Activated CD8-positive, alpha-beta memory T cell treated with anti-CD3 and anti-CD28 coated beads, Interleukin-2, amount 50 U/mL, for 1 hour (primary cell): ENCODE data around the gene MARF1.
"Not testable (repeated sequence)": the region's sequence is repeated elsewhere in the genome, so short reads cannot be mapped to it uniquely, and the experiment has no call there.

Source experiments
- DNase-seq: peaks from one replicate; pipeline ENCODE4 v3.0.0-alpha.2; 2020; ENCODE audit errors: extremely low read depth

The MARF1 gene

GRCh38 chr16:15653227-15653626, 10.3 kb upstream of the MARF1 start:
- no peak for DNase-seq

- no peak for DNase-seq
These were observed 9.5 kb upstream of the MARF1 start for GRCh38 chr16:15652293-15653001.

- no peak for DNase-seq
These were observed 7.8 kb upstream of the MARF1 start for GRCh38 chr16:15650698-15651171.

DNA sequence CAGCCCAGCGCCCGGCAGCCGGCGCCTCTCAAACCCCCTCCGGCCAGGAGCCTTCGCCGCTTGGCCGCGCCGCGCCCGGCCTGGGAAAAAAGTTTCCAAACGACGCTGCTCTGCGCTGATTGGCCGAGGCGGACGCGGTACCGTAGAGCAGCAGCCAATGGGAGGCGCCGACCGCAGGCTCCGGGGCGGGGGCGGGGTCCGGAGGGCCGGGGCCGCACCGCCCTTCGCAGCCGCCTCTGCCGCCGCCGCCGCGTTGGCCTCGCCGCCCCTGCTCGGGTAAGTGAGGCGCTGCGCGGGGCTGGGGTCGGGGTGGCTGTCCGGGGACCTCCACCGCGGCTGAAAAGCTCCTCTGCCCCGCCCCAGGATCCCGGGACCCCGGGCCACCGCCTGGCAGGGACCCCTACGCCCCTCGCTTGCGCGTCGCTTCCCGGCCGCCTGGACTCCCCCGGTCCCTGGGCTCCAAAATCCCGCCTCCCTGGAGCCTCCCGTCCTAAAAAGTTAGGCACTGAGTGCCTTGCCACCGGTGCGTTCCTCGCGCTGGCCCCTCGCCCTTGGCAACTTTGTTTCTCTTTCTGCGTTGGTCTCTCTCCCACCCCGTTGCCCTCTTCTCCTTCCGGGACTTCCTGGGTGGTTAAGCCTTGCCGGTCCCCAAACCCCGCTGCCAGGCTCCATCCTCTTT, 7.2 kb upstream of the MARF1 start, which contains the start of gene NDE1:
Gene NDE1 (plus strand): TSS at position 227 of the 679 bp plus-strand sequence. CDS start 14,534 bp downstream, outside the sequence.
- DNase-seq = peak; percentile 43

- DNase-seq = no peak
These were observed 6.7 kb upstream of the MARF1 start for GRCh38 chr16:15649727-15650018.

DNA sequence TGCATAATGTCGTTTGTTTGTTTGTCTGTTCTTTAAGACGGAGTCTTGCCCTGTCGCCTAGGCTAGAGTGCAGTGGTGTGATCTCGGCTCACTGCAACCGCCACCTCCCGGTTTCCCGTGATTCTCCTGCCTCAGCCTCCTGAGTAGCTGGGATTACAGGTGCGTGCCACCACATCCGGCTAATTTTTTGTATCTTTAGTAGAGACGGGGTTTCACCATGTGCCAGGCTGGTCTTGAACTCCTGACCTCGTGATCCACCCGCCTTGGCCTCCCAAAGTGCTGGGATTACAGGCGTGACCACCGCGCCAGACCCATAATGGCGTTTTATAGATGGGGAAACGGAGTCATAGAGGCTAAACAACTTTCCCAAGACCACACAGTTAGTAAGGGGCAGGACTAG, 6.4 kb upstream of the MARF1 start:
- not testable (repeated sequence) for DNase-seq

- no peak for DNase-seq
These were observed 5.3 kb upstream of the MARF1 start for GRCh38 chr16:15648135-15648730.

- DNase-seq = no peak
These were observed 4.5 kb upstream of the MARF1 start for GRCh38 chr16:15647294-15648014.

DNA sequence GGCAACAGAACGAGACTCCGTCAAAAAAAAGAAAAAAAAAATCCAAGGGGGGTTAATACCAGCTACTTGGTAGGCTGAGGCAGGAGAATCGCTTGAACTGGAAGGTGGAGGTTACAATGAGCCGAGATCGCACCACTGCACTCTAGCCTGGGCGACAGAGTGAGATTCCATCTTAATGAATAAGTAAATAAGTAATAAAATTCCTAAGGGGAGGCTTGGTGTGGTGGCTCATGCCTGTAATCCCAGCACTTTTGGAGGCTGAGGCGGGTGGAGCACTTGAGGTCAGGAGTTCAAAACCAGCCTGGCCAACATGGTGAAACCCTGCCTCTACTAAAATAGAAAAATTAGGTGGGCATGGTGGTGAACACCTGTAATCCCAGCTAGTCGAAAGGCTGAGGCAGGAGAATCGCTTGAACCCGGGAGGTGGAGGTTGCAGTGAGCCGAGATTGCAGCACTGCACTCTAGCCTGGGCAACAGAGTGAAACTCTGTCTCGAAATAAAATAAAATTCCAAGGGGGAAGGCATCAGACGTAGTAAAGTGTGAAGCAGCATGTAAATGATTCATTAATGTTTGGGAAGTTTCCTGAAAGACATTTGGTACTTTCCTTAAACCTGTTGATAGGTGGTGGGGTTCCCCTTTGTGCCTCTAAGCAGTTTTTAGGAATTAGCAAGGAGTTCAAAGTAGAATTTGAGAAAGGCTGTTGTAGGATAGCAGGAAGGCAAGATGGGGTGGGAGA, 3.8 kb upstream of the MARF1 start:
- not testable (repeated sequence) for DNase-seq

GRCh38 chr16:15644962-15645465, 2.1 kb upstream of the MARF1 start:
- not testable (repeated sequence) for DNase-seq

GRCh38 chr16:15644267-15644961, 1.5 kb upstream of the MARF1 start:
- no peak for DNase-seq

DNA sequence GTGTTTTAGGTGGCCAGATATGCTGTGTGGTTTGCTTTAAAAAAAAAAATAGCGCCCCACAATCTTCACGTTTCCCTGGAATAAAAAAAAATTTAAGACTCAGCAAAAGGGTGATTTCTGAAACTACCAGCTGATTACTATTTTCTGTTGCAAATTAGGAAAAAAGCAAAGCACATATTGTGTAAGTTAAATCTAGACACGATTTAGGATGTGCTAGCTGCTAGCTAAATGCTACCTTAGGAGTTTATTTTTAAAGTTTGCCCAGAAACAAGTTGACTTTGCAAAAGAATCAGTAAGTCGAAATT, 944 bp upstream of the MARF1 start:
- DNase-seq = no peak

DNA sequence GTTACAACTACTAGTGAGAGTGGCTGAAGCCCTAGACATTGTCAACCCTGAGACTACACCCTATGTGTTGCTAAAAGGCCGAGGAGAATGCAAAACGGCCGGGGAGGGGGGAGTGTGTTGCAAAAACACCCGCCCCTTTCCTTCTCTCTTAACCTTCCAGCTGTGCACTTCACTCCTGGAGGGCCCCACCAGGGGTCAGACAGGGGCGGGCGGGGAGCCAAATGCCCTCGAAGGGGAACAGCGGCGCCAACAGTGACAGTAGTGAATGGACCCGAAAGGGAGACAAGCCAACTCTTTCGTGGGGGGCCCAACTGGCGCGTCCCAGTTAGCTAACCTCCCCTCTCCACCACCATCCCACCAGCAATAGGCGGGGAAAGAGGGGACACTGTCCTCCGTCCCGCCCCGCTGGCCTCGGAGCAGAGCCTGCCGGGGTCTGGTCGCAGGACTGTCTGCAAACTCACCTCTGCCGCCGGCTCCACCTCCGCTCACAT, 352 bp downstream of the MARF1 start:
- peak; percentile 52 for DNase-seq

GRCh38 chr16:15641753-15642556, 999 bp downstream of the MARF1 start:
- no peak for DNase-seq

DNA sequence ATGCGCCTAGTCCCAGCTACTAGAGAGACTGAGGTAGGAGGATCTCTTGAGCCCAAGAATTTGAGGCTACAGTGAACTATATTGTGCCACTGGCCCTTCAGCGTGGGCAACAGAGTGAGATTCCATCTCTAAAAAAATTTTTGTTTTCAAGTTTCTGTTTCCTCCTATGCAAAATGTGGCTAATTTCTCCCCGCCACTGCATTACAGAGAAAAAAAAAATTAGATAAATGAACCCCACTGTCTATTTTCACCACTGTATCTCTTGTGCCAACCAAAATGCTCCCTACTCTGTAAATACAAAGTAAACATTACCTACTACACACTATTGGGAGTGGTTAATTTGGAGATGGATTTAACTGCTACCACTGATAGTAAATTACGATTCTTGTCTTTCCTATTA, 2.0 kb downstream of the MARF1 start:
- DNase-seq = no peak

- no peak for DNase-seq
These were observed 3.8 kb downstream of the MARF1 start for GRCh38 chr16:15639061-15639568.

DNA sequence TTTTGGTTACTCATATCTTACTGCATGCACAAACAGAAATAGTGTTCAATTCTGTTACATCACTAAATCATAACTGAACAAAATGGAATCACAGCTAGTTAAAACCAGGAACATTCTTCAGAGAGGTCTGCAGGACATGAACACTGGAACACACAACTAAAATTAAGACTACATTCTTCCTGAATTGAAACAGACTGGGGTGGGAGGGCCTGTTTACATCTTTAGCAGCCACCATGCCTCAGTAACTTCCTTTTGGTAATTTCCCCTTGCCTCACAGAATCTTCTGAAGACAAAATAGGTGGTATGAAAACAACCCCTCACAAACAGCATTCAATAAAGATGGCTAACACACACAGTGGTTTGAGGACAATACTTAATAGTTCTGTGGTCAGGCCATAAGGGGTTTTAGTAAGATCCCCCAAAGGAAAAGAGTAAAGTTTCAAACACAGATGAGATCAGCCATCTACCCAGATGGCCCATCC, 6.5 kb downstream of the MARF1 start:
- DNase-seq = no peak

DNA sequence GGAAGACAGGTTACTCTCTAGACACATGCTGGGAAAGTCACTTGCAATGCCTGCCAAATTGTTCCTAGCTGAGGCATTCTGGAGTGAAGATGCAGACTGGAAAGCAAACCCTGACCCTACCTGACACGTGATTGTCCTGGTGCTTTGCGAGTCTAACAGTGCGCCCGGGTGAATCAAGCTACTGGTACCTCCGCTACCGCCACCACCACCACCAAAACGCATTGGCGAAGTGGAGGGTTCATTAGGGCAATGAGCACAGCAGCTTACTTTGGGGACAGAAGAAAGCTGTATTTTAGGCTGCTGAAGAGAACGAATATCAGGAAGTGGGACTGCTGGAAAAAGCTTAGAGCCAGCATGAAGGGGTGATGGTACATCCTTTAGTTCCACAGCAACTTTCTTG, 7.0 kb downstream of the MARF1 start:
- DNase-seq = no peak

GRCh38 chr16:15631730-15632409, 11.1 kb downstream of the MARF1 start:
- no peak for DNase-seq
